HG02870 (cell line): ENCODE results near the gene NSD1.

ENCODE experiments used
- ATAC-seq: cut with Tn5 transposase; IDR thresholded peaks from one replicate; pipeline ENCODE4 v1.9.1; 2021; ENCODE audit warnings: mild to moderate bottlenecking, moderate library complexity; ENCODE audit not compliant: unreplicated experiment

Gene NSD1

DNA sequence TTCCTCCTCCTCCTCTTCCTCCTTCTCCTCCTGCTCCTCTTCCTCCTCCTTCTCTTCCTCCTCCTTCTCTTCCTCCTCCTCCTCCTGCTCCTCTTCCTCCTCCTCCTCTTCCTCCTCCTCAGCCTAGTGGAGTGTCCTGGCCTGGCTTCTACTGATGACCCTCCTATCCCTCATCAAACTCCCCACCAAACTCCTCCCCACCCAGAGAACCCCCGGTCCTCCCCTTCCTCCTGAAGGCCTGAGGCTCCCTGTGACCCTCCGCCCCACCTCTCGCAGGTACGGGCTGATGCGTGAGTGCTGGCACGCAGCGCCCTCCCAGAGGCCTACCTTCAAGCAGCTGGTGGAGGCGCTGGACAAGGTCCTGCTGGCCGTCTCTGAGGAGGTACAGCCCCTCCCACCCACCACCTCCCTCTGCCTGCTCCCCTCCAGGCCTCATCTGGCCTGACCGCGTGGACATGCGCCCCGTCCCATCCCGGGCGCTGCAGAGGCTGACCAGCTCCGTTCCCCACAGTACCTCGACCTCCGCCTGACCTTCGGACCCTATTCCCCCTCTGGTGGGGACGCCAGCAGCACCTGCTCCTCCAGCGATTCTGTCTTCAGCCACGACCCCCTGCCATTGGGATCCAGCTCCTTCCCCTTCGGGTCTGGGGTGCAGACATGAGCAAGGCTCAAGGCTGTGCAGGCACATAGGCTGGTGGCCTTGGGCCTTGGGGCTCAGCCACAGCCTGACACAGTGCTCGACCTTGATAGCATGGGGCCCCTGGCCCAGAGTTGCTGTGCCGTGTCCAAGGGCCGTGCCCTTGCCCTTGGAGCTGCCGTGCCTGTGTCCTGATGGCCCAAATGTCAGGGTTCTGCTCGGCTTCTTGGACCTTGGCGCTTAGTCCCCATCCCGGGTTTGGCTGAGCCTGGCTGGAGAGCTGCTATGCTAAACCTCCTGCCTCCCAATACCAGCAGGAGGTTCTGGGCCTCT is 36.3 kb upstream of the NSD1 start:
- no peak for ATAC-seq

DNA sequence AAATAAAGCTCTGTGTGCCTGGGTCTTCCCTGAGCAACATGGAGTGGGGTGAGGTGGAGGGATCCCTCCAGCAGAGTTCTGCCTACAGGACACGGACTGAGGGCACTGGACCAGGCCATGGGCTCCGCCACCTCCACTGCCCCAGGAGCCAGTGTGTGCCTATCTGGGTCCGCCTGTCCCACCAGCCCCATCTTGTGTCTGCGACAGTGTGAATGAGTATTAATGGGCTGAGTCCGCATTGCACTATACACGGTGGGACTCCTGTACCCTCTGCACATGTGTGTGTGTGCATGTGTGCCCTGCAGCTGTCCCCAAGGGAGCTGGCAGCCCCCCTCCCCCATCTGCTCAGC is 35.5 kb upstream of the NSD1 start:
- ATAC-seq: no peak

DNA sequence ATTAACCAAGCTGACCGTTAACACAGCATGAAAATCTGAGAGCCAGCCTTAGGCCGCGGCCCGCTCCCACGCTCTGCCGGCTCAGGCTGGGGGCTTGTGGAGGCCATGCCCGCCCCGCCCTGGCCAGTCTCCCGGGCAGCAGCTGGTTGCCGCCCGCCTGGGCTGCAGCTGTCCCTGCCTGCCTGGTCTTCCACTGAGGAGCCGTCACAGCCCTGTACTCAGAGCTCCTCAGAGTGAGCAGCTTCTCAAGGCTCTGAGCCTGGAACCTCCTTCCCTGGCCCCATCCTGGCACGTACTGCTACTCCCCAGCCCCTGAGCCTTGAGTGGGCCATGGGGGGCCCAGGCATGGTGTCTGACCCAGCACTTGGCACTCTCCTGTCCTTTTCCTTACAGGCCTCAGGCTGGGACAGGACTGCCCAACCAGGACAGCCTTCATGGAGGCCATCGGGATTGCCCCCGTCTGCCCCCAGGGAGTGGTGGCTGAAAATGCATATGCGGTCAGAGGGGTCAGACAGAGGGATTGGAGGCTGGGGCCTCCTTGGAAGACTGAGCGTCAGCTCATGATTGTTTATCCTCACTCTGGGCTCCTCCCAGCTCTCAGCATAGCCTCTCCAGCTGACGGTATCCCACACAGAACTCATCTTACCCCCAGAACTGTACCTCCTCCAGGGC is 35.0 kb upstream of the NSD1 start:
- no peak for ATAC-seq

DNA sequence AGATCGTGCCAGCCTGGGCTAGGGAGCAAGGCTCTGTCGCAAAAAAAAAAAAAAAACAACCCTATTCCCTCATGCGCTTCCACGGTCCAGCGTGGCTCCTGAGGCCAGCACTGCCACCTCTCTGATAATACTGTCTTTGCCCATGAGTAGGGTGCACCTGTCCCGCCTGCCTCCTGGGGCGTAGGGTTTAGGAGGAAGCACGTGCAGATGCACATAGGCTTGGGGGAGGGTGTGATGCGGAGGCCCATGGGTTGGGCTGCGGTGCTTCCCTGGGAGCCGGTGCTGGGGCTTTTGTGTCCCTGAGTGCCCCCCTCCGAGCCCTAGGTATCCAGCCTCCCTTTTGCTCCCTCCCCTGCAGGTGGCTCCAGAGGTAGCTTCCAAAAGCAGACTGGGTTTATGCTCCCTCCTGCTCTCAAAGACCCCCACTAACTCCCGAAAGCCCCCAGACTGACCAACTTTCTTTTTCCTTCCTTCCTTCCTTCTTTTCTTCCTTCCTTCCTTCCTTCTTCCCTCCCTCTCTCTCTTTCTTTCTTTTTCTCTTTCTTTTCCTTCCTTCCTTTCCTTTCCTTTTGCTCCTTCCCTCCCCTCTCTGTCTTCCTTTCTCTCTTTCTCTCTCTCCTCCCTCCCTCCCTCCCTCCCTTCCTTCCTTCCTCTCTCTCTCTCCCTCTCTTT is 34.0 kb upstream of the NSD1 start:
- no peak for ATAC-seq

DNA sequence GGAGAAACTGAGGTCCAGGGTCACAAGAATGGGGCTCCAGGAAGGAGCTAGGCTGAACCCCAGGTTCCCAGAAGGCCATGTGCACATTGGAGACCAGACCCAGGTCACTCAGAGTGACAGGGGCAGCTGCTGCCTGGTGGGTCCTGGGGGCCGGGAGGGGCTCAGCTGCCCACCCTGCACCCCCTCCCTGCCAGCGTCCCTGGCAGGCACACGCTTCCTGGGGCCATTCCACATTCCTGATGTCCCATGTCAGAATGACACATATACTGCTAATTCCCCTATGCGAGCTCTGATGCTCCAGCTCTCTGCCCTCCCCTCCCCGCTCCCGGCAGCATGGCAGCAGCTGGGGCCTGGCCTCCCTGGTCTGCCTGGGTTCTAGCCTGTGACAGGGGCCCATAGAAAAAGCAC is 32.9 kb upstream of the NSD1 start:
- no peak for ATAC-seq

DNA sequence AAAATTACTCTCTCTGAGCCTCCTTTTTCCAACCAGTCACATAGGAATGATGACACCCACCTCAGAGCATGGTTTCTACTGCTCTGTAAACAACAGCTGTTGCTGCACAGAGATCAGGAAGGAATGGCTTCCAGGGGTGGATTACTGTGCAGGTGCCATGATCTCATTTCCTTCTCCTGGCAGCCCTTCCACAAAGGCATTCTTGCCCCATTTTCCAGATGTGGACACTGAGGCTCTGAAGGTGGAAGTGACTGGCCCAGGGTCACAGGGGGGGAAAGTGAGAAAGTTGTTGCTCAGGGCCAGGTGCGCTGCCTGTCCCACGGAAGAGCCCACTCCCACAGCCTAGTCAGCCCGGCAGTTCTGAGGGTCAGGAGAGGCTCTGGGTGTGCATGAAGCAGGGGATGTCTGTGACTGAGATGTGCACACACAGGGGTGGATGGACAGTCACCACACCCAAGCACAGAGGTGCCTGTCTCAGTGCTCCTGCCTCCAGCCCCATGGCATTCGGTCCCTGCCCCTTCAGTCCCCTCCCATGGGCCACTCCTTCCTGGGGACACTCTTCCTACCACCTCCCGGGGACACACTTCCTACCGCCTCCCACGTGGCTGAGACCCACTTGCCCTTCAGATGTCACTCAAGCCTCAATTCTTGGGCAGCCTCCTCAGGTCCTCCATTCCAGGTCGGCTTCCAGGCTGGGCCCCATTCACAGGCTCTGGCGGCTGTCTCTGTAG is 29.9 kb upstream of the NSD1 start:
- ATAC-seq: no peak

DNA sequence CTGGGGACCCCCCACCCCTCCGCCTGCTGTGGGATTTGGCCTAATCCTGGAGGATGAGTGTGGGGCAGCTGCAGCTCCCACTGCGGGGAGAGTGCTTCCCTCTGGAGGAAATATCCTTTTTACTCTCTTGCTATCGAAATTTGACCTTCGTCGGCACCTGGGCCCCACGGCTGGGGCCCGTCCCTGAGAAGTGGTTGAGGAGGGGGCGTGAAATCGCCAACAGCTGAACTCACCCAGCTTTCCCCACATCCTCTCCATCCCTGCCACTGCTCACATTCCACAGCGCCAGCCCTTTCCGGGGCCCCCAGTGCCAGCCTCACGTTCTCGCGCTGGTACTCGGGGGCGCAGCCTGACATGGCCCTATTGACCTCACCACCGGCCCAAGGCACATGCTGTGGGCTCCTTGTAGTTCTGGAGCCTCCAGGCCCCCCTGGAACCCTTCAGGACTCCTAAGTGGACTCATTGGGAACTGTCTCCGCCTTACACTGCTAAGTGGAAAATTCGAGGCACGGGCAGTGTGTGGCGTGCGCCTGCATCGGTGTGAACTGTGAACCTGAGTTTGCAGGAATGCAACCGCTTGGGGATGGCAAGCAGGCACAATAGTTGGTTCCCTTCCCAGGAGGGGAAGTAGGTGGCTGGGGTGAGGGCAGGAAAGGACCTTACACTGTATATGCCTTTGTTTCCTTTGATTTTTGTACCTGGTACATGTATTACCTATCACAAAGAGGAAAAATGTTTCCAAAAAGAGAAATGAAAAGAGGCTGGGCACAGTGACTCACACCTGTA is 27.7 kb upstream of the NSD1 start:
- no peak for ATAC-seq

DNA sequence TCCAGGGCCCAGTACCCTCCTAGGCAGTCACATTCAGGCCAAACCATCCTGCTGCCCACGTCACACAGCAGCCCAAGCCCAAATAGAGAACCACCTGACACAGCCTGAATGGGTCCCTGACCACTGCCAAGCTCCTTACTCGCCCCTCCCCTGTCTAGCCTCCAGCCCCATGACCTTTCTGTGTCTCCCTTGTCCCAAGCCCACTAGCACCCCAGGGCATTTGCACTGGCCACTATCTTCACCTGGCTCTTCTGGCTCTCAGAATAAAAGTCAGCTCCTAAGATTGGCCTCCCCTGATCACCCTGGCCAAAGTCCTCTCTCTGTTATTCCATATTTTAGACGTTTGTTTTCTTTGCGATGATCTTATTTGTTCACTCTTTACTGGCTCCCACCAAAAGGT is 26.4 kb upstream of the NSD1 start:
- ATAC-seq: no peak

DNA sequence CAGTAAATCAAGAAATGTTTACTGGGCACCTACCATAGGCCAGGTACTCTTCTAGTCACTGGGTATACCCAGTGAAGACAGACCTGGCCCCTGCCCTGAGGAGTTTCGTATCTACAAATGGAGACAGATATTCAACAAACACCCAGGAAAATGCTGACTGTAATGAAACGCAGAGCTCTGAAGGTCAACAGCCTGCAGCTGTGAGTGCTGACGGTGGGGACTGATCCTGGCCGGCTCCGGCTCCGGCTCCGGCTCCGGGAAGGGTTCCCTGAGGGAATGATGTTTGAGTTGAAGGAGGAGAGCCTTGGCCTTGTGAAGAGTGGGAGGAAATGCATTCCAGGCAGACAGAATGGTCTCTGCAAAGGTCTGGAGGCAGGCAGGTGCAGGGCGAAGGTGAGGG is 23.8 kb upstream of the NSD1 start:
- no peak for ATAC-seq

DNA sequence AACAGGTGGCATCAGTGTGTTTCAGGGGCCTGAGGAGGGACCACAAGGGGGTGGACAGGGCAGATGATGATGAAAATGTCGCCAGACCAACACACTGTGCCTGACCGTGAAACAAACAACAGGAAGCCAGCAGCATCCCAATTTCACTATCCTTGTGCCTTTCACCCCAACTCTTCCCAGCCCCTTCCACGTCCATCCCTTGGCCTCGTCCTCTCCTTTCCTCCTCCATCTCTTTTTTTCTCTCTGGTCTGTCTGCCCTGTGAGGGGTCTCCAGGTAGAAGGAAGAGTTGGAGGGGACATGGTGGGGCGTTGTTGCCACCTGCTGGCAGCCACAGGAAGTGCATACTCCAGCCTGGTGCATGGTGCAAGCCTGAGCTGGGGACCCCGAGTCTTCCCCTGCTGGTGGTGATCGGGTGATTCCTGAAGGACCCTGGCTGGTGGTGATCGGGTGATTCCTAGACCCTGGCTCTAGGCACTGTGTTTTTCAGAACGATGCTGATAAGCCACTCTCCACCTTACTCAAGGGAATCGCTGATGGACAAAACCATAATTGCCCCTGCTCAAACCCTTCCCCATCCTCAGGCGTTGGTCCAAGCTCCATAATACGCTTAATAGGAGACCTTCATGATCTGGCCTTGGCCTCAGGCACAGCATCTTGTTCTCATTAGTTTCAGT is 21.7 kb upstream of the NSD1 start:
- ATAC-seq: no peak

DNA sequence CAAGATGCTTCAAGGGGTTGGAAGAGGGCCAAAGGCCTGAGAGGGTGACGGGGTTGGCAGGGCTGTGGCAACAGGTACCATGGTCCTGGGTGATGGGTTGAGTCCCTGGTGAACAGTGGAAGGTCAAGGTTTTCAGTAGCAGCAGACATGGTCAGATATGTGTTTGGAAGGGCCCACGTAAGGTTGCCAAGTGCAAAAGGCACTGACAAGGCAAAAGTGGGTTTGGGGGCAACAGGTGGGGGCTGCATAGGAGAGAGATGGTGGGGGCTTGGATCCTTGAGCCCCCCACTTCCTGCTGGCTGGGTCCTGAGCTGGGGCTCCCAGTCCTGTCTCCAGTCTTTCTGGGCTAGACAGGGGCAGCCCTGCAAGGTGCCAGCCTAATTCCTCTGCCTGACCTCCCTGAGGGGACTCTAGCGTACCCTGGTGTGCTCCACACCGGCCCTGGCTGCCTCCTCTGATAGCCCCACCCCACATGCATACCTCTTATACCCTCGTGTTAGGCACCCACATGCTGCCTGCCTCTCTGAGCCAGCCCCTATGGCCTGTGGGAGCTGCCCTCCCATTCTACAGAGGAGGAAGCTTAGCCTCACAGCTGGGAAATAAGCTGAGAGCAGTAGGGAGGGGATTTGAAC is 20.9 kb upstream of the NSD1 start:
- no peak for ATAC-seq

DNA sequence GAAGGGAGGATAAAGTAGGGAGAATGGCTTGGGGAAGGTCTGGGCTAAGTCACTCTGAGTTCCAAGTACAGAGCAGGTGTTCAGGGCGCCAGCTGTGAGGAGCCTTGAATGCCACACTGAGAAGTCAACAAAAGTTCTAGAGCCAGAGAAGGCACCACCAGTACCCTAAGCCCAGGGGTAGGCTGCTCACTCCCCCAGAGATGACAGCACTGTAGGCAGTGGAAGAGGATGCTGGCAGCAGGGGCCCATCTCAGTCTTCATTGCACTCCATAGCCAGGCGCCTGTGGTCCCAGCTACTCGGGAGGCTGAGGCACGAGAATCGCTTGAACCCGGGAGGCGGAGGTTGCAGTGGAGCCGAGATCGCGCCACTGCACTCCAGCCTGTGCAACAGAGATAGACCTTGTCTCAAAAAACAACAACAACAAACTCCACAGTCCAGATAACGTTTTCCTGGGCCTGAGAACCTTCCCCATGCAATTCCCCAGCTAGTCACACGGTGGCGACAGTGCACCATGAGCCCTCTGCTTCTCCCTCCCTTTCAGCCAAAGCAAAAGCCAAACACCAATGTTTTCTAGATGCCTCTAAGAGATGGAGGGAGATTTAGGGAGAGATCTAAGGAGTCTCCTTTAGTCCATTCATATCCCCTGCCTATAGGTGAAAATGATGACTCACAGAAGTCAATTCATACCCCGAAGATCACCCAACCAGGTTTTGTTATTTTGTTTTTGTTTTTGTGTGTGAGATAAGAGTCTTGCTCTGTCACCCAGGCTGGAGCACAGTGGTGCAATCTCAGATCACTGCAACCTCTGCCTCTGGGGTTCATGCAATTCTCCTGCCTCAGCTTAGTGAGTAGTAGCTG is 19.8 kb upstream of the NSD1 start:
- ATAC-seq: no peak

DNA sequence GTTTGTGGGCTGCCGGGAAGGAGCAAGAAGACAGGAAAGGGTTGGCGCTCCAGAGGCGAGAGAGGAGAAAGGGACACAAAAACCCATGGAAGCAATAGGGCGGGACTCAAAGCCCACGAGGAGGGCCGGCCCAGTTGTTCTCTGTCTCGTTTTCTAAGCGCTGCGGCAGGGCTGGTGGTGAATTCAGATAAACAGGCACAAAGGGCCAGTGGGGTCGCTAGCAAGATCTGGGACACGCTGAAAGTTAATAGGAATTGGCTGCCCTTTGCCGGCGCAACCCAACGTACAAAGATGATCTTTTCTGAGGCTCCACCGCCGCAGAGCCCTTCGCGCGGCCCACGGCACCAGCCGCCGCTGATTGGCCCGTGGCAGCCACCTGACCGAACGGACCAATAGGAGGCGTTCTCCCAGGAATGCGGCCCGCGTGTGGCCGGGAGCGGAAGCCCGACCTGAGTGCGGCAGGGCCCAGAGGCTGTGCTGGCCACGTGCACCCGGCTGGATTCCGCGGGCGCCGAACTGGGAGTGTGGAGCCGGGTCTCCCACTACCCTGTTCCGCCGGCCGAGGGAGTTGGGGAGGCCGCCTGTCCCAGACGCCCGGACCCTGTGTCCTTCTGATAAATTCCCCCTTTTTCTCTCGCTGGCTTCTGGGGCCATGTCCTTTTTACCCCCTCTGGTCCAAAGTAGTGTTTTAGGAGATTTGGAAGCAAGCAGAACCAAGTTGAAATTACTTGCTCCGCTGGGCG is 16.8 kb upstream of the NSD1 start:
- ATAC-seq: no peak

DNA sequence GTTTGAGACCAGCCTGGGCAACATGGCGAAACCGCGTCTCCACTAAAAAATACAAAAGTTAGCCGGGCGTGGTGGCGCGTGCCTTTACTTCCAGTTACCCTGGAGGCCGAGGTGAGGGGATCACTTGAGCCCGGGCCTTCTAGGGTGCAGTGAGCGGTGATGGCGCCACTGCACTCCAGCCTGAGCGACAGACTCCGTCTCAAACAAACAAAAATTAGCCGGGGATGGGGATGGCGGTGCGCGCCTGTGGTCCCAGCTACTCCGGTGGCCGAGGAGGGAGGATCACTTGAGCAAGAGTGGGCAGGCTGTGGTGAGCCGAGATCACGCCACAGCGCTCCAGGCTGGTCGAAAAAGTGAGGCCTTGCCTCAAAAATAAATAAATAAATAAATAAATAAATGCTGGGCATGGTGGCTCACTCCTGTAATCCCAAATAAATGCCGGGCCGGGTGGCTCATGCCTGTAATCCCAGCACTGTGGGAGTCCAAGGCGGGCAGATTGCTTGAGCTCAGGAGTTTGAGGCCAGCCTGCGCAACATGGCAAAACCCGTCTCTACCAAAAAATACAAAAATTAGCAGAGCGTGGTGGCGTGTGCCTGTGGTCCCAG is 16.0 kb upstream of the NSD1 start:
- ATAC-seq: no peak

DNA sequence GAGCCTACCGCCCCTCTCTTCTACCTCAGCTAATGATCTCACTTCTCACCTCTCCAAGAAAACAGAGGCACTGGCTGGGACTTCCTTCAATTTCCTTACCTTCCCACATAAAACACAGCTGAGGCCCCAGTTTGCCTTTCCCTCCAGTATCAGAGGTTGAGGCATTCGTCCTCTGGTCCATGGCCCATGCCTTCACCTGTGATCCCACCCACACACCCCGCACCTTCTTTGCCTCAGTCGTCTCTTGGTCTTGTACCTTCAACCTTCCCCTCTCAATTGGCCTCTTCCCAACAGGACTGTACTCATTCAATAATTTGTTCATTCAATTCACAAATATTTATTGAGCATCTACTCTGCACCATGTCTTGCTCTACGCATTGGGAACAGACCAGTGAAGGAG is 11.0 kb upstream of the NSD1 start:
- no peak for ATAC-seq

DNA sequence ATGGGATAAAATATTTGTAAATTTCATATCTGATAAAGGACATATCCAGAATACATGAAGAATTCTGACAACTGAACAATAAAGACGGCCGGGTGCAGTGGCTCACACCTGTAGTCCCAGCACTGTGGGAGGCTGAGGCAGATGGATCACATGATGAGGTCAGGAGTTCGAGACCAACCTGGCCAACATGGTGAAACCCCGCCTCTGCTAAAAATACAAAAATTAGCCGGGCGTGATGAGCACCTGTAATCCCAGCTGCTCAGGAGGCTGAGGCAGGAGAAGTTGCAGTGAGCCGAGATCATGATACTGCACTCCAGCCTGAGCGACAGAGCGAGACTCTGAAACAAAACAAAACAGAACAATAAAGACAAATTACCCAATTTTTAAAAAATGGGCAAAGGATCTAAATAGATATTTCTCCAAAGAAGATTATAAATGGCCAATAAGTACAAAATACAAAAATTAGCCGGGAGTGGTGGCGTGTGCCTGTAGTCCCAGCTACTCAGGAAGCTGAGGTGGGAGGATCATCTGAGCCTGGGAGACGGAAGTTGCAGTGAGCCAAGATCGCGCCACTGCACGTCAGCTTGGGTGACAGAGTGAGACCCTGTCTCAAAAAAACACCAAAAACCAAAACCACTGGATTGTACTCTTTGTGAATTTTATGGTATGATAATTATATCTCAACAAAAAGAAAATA is 9.6 kb upstream of the NSD1 start:
- peak; percentile 38 for ATAC-seq

DNA sequence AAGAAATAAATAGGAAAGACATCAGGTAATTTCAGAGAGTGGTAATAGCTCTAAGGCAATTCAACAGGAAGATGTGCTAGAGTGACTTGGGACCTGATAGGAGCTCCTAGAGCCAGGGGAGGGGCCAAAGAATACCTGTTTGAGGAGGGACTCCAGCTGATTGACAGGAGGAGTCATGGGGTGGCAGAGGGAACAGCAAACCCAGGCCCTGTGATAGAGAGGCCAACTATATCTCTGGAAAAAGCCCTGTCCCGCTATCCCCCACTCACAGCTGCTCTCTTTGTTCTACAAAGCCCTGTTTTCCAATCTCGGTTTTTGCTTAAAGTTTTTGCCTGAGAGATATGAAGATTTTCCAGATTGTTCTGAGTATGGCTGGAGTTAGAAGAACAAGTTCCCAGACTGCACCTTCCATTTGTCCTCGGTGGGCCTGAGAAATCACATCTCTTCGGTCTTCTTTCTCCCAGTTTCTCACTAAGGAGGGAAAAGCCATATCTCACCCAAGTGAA is 9.0 kb upstream of the NSD1 start:
- ATAC-seq: peak; percentile 61
